Loucy (cell line): ENCODE measurements around the gene HMGN4.

Source experiments
- CTCF ChIP-seq: fragments of 200-600 bp; sonication (generic); conservative IDR thresholded peaks from 2 replicates; pipeline ENCODE4 v1.5.1; 2014; ENCODE audit warnings: mild to moderate bottlenecking, antibody characterized with exemption, low read length
- EZH2phosphoT487 ChIP-seq: fragments of 200-600 bp; IDR thresholded peaks from 2 replicates; pipeline ENCODE4 v1.6.1; 2018; ENCODE audit warnings: antibody characterized with exemption, mild to moderate bottlenecking, moderate library complexity, borderline replicate concordance

GRCh38 chr6:26563488-26563887 lies 25.3 kb downstream of the HMGN4 start:
- TF ChIP-seq CTCF, result no peak
- no peak for TF ChIP-seq EZH2phosphoT487
